Mucosa of descending colon (tissue), 3 donors: ENCODE measurements around the gene CALN1. TPM values are rescaled to one million over a fixed set of nuclear protein-coding genes. Genes with fewer than 3 reads are reported as not detected.

Experiments used
- ATAC-seq: fragments of 200-7000 bp; cut with Tn5 transposase; one replicate; pipeline ENCODE4 v1.9.1; 2020; ENCODE audit warnings: mild to moderate bottlenecking, moderate library complexity
- DNase-seq, 3 donors: peaks; one replicate each; pipeline ENCODE4 v3.0.0-alpha.2; 2020
- H3K36me3 ChIP-seq: fragments of 200-600 bp; one replicate; pipeline ENCODE4 v1.8.0; 2021; ENCODE audit warnings: low read depth, mild to moderate bottlenecking
- H3K4me1 ChIP-seq: fragments of 200-600 bp; one replicate; pipeline ENCODE4 v1.8.0; 2021; ENCODE audit warnings: low read depth, mild to moderate bottlenecking
- H3K4me3 ChIP-seq: fragments of 200-600 bp; one replicate; pipeline ENCODE4 v1.8.0; 2021; ENCODE audit warnings: mild to moderate bottlenecking
- H3K9me3 ChIP-seq: fragments of 200-600 bp; one replicate; pipeline ENCODE4 v1.8.0; 2021; ENCODE audit warnings: mild to moderate bottlenecking
- CTCF ChIP-seq: fragments of 200-600 bp; IDR thresholded peaks from one replicate; pipeline ENCODE4 v1.8.0; 2022; ENCODE audit warnings: antibody characterized with exemption, mild to moderate bottlenecking
- intact Hi-C, 2 donors: fragments of 100-400 bp; cut with DNase I in 1 of 2; cut with micrococcal nuclease in 1 of 2; formaldehyde crosslinking; loops; one replicate each; pipeline versions ENCODE4 v1.11.0 to v1.11.1; 2022; cut with DNase I, micrococcal nuclease
- total RNA-seq, 3 donors: library from RNA; stranded (reverse); fragmentation: NEBNext Ultra II Directional in 2 of 3; extraction: Animal tissue kit (Norgen Biotek cat#: 25700) in 2 of 3; gene quantifications; one replicate each; pipeline versions ENCODE4 v1.2.1 to v1.2.4, GENCODE V29; 2021 to 2023
- donor health status: DM: no; HTN: no; CAD: no; lungs with moderate emphysema.
- donor health status: DM: no; HTN: no; CAD: no.
- donor health status: DM: no; HTN: yes; CAD: no.

Gene CALN1
- total RNA-seq, 3 donors from 2014 or later = not detected

- ATAC-seq = no peak
- intact Hi-C loops = no loop called here
- TF ChIP-seq CTCF = no peak
These were observed 25.0 kb upstream of the CALN1 start for GRCh38 chr7:72437061-72437585.

DNA sequence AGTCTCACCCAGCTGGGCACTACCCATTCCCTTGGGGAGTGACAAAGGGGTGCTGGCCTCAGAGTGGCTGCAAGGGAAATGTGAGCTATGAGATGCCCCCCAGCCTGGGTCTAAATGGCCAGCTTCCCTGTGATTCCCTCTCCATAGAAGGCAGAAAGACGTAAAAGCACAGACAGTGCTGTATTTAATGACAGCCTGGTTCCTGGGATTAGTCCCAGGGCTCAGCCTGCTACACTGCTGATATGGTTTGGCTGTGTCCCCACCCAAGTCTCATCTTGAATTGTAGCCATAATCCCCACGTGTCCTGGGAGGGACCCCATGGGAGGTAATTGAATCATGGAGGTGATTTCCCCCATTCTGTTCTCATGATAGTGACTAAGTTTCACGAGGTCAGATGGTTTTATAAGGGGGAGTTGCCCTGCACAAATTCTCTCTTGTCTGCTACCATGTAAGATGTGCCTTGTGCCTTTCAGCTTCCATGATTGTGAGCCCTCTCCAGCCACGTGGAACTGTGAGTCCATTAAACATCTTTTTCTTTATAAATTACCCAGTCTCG is 23.9 kb upstream of the CALN1 start:
- TF ChIP-seq CTCF = no peak
- intact Hi-C loops = no loop called here
- H3K36me3 ChIP-seq = no peaks in the 10 kb centered on the region
- ATAC-seq = no peak
- no peak for DNase-seq
- no peaks in the 10 kb centered on the region for H3K9me3 ChIP-seq
- no peak overlapping the region for H3K4me3 ChIP-seq
- H3K4me1 ChIP-seq = no peaks in the 10 kb centered on the region

More at GRCh38 chr7:72437061-72437585, 25.0 kb upstream of the CALN1 start:
- no peak overlapping the region for H3K4me3 ChIP-seq
- no peaks in the 10 kb centered on the region for H3K36me3 ChIP-seq
- H3K9me3 ChIP-seq = no peaks in the 10 kb centered on the region
- H3K4me1 ChIP-seq = no peaks in the 10 kb centered on the region
- DNase-seq = no peak

- Histone ChIP-seq H3K4me3 (no peak overlapping the region), H3K36me3 (no peaks in the 10 kb centered on the region), H3K4me1 (no peaks in the 10 kb centered on the region), H3K9me3 (no peaks in the 10 kb centered on the region)
- no peak for TF ChIP-seq CTCF
- no peak for ATAC-seq
- intact Hi-C loops = no loop called here
- no peak for DNase-seq
These were observed 23.2 kb upstream of the CALN1 start for GRCh38 chr7:72435366-72435765.

DNA sequence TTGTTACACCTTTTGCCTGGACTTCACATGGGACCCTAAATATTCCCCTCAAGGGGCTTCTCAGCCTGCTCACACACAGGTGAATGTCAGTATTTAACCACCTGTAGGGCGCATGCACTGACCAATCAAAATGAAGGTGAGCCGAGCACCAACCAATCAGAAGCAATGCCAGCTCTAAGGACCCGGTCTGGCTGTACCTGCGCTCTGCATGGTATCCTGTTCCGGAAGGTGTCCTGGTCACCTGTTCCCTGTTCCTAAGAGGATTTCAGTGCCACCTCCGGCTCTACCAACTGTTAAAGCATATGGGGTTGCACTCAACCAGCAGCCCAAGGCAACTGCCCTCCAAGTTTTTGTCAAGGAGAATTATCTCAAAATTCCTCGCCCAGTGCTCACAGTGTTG is 18.4 kb upstream of the CALN1 start:
- H3K4me3 ChIP-seq = no peak overlapping the region
- DNase-seq (no peak), ATAC-seq (no peak)
- H3K9me3 ChIP-seq = no peaks in the 10 kb centered on the region
- intact Hi-C loops = no loop called here
- no peaks in the 10 kb centered on the region for H3K36me3 ChIP-seq
- no peaks in the 10 kb centered on the region for H3K4me1 ChIP-seq
- no peak for TF ChIP-seq CTCF

- intact Hi-C loops = no loop called here
- ATAC-seq (no peak), DNase-seq (no peak)
- Histone ChIP-seq H3K4me3 (no peak overlapping the region), H3K36me3 (no peaks in the 10 kb centered on the region), H3K4me1 (no peaks in the 10 kb centered on the region), H3K9me3 (no peaks in the 10 kb centered on the region)
- no peak for TF ChIP-seq CTCF
These were observed 17.2 kb upstream of the CALN1 start for GRCh38 chr7:72429316-72429715.

DNA sequence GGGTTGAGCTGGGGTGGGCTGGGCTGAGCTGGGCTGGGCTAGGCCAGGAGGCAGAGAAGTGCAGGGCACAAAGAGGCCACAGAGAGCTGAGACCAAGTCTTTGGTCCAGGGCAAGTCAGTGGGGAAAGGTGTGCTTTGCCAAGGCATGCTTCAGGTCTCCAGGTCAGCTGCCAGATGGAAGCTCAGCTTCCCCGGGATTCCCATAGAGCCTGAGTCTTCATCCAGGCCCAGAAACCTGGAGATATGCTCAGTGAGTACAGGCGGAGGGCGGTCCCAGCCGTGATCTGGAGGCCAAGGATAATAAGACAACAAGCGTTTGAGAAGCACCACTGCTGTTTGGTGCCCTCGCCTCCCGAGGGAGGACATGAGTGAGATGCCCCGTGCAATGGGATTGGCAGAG is 4.7 kb upstream of the CALN1 start:
- no peak for ATAC-seq
- no peak for DNase-seq
- intact Hi-C loops = no loop called here
- Histone ChIP-seq H3K4me1 (no peaks in the 10 kb centered on the region), H3K36me3 (no peaks in the 10 kb centered on the region), H3K4me3 (no peak overlapping the region), H3K9me3 (no peaks in the 10 kb centered on the region)
- TF ChIP-seq CTCF = no peak
